HCT116 (cell line): ENCODE results near the gene CCDC187.

ENCODE experiments used
- EGR1 ChIP-seq: IDR thresholded peaks from 2 replicates; pipeline ENCODE4 v1.6.1; 2012; ENCODE audit warnings: low read depth
- EZH2 ChIP-seq: fragments of 200-600 bp; sonication (generic); IDR thresholded peaks from 2 replicates; pipeline ENCODE4 v1.6.1; 2017; ENCODE audit warnings: antibody characterized with exemption, mixed run types
- JUND ChIP-seq: IDR thresholded peaks from 2 replicates; pipeline ENCODE4 v1.6.1; 2012
- POLR2A ChIP-seq: IDR thresholded peaks from 2 replicates; pipeline ENCODE4 v1.7.0; 2011; ENCODE audit warnings: borderline replicate concordance; ENCODE audit not compliant: insufficient read depth, insufficient read length; ENCODE audit errors: extremely low read depth
- POLR2AphosphoS5 ChIP-seq: IDR thresholded peaks from 2 replicates; pipeline ENCODE4 v1.6.1; 2011; ENCODE audit warnings: mild to moderate bottlenecking, low read depth, low read length, moderate library complexity
- SIN3A ChIP-seq: IDR thresholded peaks from 2 replicates; pipeline ENCODE4 v1.6.1; 2012; ENCODE audit warnings: low read depth
- YY1 ChIP-seq: IDR thresholded peaks from 2 replicates; pipeline ENCODE4 v1.6.1; 2011; ENCODE audit warnings: low read length, low read depth, moderate library complexity, mild to moderate bottlenecking; ENCODE audit not compliant: insufficient replicate concordance; ENCODE audit errors: extremely low read depth
- ZNF274 ChIP-seq: fragments of 200-500 bp; sonication (Bioruptor generic); IDR thresholded peaks from 2 replicates; pipeline ENCODE4 v1.6.1; 2014; ENCODE audit warnings: mild to moderate bottlenecking, low read depth, low read length, inconsistent platforms
- TF ChIP-seq, protein P1 (sequence below), 3 experiments: fragments of 200-600 bp in 1 of 3; sonication (generic) in 1 of 3; IDR thresholded peaks in 2 of 3; conservative IDR thresholded peaks in 1 of 3; 2 replicates each; pipeline ENCODE4 v1.5.1; 2012 to 2017; ENCODE audit warnings: low read depth in 2 of 3, low read length in 2 of 3, antibody characterized with exemption in 1 of 3, borderline replicate concordance in 1 of 3, control low read depth in 1 of 3, mild to moderate bottlenecking in 1 of 3, mixed read lengths in 1 of 3, mixed run types in 1 of 3, moderate library complexity in 1 of 3; ENCODE audit not compliant: insufficient read depth in 1 of 3
- TF ChIP-seq, protein P2 (sequence below): IDR thresholded peaks from 2 replicates; pipeline ENCODE4 v1.6.1; 2012

DNA sequence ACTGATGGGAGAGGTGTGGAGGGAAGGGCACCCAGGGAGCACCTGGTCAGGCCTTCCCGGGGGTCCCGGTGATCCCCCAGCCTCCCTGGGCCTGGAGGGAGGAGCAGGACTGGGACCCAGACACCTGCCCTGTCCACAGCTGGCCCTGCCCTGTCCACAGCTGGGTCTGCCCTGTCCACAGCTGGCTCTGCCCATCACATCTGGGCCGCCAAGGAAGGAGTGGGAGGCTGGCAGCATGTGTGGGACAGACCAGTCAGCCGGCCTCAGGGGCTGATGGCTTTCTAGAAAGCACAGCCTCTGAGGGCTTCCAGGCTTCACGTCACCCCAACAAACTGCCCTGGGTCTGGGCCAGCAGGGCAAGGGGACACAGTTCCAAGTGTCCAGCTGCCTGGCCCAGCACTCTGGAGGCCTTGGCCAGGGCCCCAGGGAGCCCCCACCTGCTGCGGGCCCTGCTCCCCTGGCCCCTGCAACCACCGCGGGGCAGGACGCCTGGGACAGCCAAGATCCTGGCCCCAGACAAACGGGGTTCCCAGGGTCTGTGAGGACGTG lies 47.4 kb upstream of the CCDC187 start:
- TF ChIP-seq POLR2AphosphoS5, result no peak
- TF ChIP-seq, protein P1, sequence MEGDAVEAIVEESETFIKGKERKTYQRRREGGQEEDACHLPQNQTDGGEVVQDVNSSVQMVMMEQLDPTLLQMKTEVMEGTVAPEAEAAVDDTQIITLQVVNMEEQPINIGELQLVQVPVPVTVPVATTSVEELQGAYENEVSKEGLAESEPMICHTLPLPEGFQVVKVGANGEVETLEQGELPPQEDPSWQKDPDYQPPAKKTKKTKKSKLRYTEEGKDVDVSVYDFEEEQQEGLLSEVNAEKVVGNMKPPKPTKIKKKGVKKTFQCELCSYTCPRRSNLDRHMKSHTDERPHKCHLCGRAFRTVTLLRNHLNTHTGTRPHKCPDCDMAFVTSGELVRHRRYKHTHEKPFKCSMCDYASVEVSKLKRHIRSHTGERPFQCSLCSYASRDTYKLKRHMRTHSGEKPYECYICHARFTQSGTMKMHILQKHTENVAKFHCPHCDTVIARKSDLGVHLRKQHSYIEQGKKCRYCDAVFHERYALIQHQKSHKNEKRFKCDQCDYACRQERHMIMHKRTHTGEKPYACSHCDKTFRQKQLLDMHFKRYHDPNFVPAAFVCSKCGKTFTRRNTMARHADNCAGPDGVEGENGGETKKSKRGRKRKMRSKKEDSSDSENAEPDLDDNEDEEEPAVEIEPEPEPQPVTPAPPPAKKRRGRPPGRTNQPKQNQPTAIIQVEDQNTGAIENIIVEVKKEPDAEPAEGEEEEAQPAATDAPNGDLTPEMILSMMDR (IDR thresholded peaks at IDR 0.05 in 2 of 3, conservative IDR thresholded peaks at IDR 0.05 in 1 of 3; ENCODE audit: borderline replicate concordance in 1 of 3, insufficient read depth in 1 of 3, low read depth in 2 of 3, low read length in 2 of 3), result no peak
- no peak for TF ChIP-seq JUND
- TF ChIP-seq POLR2A, result no peak
- TF ChIP-seq EGR1, result no peak
- no peak for TF ChIP-seq SIN3A
- no peak for TF ChIP-seq ZNF274
- TF ChIP-seq, protein P2, sequence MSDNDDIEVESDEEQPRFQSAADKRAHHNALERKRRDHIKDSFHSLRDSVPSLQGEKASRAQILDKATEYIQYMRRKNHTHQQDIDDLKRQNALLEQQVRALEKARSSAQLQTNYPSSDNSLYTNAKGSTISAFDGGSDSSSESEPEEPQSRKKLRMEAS, result no peak
- no peak for TF ChIP-seq EZH2
- TF ChIP-seq YY1, result no peak
